Measurements from ENCODE around the gene CDH11.

CDH11 gene

GRCh38 chr16:64997121-64997520 lies 124.7 kb downstream of the CDH11 start:
- no peaks in the 10 kb centered on the region for H3K27me3 ChIP-seq (ENCODE audit: insufficient read depth, low read length)
- H3K36me3 ChIP-seq (ENCODE audit: insufficient read depth, low read length), result no peaks in the 10 kb centered on the region
- no peaks in the 10 kb centered on the region for H3K9me3 ChIP-seq (ENCODE audit: low read length)
- no peak overlapping the region for H2AFZ ChIP-seq (ENCODE audit: low read depth, low read length)
- no peaks in the 10 kb centered on the region for H3K4me1 ChIP-seq (ENCODE audit: insufficient read depth, low read length)
- no peak overlapping the region for H3K4me3 ChIP-seq (ENCODE audit: low read length)

GRCh38 chr16:64996641-64997040 lies 125.2 kb downstream of the CDH11 start:
- H3K9me3 ChIP-seq (ENCODE audit: low read length), result no peaks in the 10 kb centered on the region
- H3K27me3 ChIP-seq (ENCODE audit: insufficient read depth, low read length), result no peaks in the 10 kb centered on the region
- no peaks in the 10 kb centered on the region for H3K4me1 ChIP-seq (ENCODE audit: insufficient read depth, low read length)
- H3K36me3 ChIP-seq (ENCODE audit: insufficient read depth, low read length), result no peaks in the 10 kb centered on the region
- H2AFZ ChIP-seq (ENCODE audit: low read depth, low read length), result no peak overlapping the region
- no peak overlapping the region for H3K4me3 ChIP-seq (ENCODE audit: low read length)

GRCh38 chr16:64993464-64993863 lies 128.4 kb downstream of the CDH11 start:
- Histone ChIP-seq H3K4me1 (ENCODE audit: insufficient read depth, low read length) (peaks cover 9% of the 10 kb centered on the region), H3K9me3 (ENCODE audit: low read length) (no peaks in the 10 kb centered on the region), H3K36me3 (ENCODE audit: insufficient read depth, low read length) (no peaks in the 10 kb centered on the region), H3K4me3 (ENCODE audit: low read length) (no peak overlapping the region), H2AFZ (ENCODE audit: low read depth, low read length) (no peak overlapping the region), H3K27me3 (ENCODE audit: insufficient read depth, low read length) (no peaks in the 10 kb centered on the region)

GRCh38 chr16:64991001-64991400 lies 130.9 kb downstream of the CDH11 start:
- H3K4me3 ChIP-seq (ENCODE audit: low read length), result no peak overlapping the region
- peaks cover 9% of the 10 kb centered on the region for H3K4me1 ChIP-seq (ENCODE audit: insufficient read depth, low read length)

GRCh38 chr16:64990101-64990500 lies 131.8 kb downstream of the CDH11 start:
- Histone ChIP-seq H3K4me3 (ENCODE audit: low read length) (no peak overlapping the region), H3K9me3 (ENCODE audit: low read length) (no peaks in the 10 kb centered on the region), H2AFZ (ENCODE audit: low read depth, low read length) (no peak overlapping the region), H3K4me1 (ENCODE audit: insufficient read depth, low read length) (peaks cover 9% of the 10 kb centered on the region), H3K27me3 (ENCODE audit: insufficient read depth, low read length) (no peaks in the 10 kb centered on the region), H3K36me3 (ENCODE audit: insufficient read depth, low read length) (no peaks in the 10 kb centered on the region)

More at GRCh38 chr16:64991001-64991400, 130.9 kb downstream of the CDH11 start:
- Histone ChIP-seq H3K27me3 (ENCODE audit: insufficient read depth, low read length) (no peaks in the 10 kb centered on the region), H2AFZ (ENCODE audit: low read depth, low read length) (no peak overlapping the region), H3K36me3 (ENCODE audit: insufficient read depth, low read length) (no peaks in the 10 kb centered on the region), H3K9me3 (ENCODE audit: low read length) (no peaks in the 10 kb centered on the region)

- no peaks in the 10 kb centered on the region for H3K36me3 ChIP-seq (ENCODE audit: insufficient read depth, low read length)
- H3K27me3 ChIP-seq (ENCODE audit: insufficient read depth, low read length), result no peaks in the 10 kb centered on the region
- H3K4me3 ChIP-seq (ENCODE audit: low read length), result no peak overlapping the region
- no peaks in the 10 kb centered on the region for H3K9me3 ChIP-seq (ENCODE audit: low read length)
- H3K4me1 ChIP-seq (ENCODE audit: insufficient read depth, low read length), result peaks cover 9% of the 10 kb centered on the region
- H2AFZ ChIP-seq (ENCODE audit: low read depth, low read length), result no peak overlapping the region
Observed at GRCh38 chr16:64989050-64989449, 132.8 kb downstream of the CDH11 start.

- Histone ChIP-seq H3K9me3 (ENCODE audit: low read length) (no peaks in the 10 kb centered on the region), H3K4me1 (ENCODE audit: insufficient read depth, low read length) (no peaks in the 10 kb centered on the region), H3K4me3 (ENCODE audit: low read length) (no peak overlapping the region), H3K27me3 (ENCODE audit: insufficient read depth, low read length) (no peaks in the 10 kb centered on the region), H3K36me3 (ENCODE audit: insufficient read depth, low read length) (no peaks in the 10 kb centered on the region), H2AFZ (ENCODE audit: low read depth, low read length) (no peak overlapping the region)
Observed at GRCh38 chr16:64983963-64984362, 137.9 kb downstream of the CDH11 start.

- H3K9me3 ChIP-seq (ENCODE audit: low read length), result no peaks in the 10 kb centered on the region
- H3K4me3 ChIP-seq (ENCODE audit: low read length), result no peak overlapping the region
- H3K36me3 ChIP-seq (ENCODE audit: insufficient read depth, low read length), result no peaks in the 10 kb centered on the region
- H3K27me3 ChIP-seq (ENCODE audit: insufficient read depth, low read length), result no peaks in the 10 kb centered on the region
- H2AFZ ChIP-seq (ENCODE audit: low read depth, low read length), result no peak overlapping the region
- no peaks in the 10 kb centered on the region for H3K4me1 ChIP-seq (ENCODE audit: insufficient read depth, low read length)
Observed at GRCh38 chr16:64983231-64983630, 138.6 kb downstream of the CDH11 start.

GRCh38 chr16:64982581-64982980 lies 139.3 kb downstream of the CDH11 start:
- H3K36me3 ChIP-seq (ENCODE audit: insufficient read depth, low read length), result no peaks in the 10 kb centered on the region
- H3K4me3 ChIP-seq (ENCODE audit: low read length), result no peak overlapping the region
- H3K9me3 ChIP-seq (ENCODE audit: low read length), result no peaks in the 10 kb centered on the region
- no peak overlapping the region for H2AFZ ChIP-seq (ENCODE audit: low read depth, low read length)
- H3K4me1 ChIP-seq (ENCODE audit: insufficient read depth, low read length), result no peaks in the 10 kb centered on the region
- no peaks in the 10 kb centered on the region for H3K27me3 ChIP-seq (ENCODE audit: insufficient read depth, low read length)

- Histone ChIP-seq H3K4me1 (ENCODE audit: insufficient read depth, low read length) (no peaks in the 10 kb centered on the region), H3K4me3 (ENCODE audit: low read length) (no peak overlapping the region), H3K36me3 (ENCODE audit: insufficient read depth, low read length) (no peaks in the 10 kb centered on the region), H3K9me3 (ENCODE audit: low read length) (no peaks in the 10 kb centered on the region), H3K27me3 (ENCODE audit: insufficient read depth, low read length) (no peaks in the 10 kb centered on the region), H2AFZ (ENCODE audit: low read depth, low read length) (no peak overlapping the region)
Observed at GRCh38 chr16:64981568-64982281, 140.1 kb downstream of the CDH11 start.

- no peak overlapping the region for H3K4me3 ChIP-seq (ENCODE audit: low read length)
- H3K4me1 ChIP-seq (ENCODE audit: insufficient read depth, low read length), result no peaks in the 10 kb centered on the region
Observed at GRCh38 chr16:64977206-64977920, 144.5 kb downstream of the CDH11 start.

GRCh38 chr16:64975821-64976220 lies 146.0 kb downstream of the CDH11 start:
- Histone ChIP-seq H3K9me3 (ENCODE audit: low read length) (no peaks in the 10 kb centered on the region), H3K4me1 (ENCODE audit: insufficient read depth, low read length) (no peaks in the 10 kb centered on the region), H3K27me3 (ENCODE audit: insufficient read depth, low read length) (no peaks in the 10 kb centered on the region), H2AFZ (ENCODE audit: low read depth, low read length) (no peak overlapping the region), H3K36me3 (ENCODE audit: insufficient read depth, low read length) (no peaks in the 10 kb centered on the region), H3K4me3 (ENCODE audit: low read length) (no peak overlapping the region)

More at GRCh38 chr16:64977206-64977920, 144.5 kb downstream of the CDH11 start:
- no peaks in the 10 kb centered on the region for H3K27me3 ChIP-seq (ENCODE audit: insufficient read depth, low read length)
- H3K9me3 ChIP-seq (ENCODE audit: low read length), result no peaks in the 10 kb centered on the region
- H3K36me3 ChIP-seq (ENCODE audit: insufficient read depth, low read length), result no peaks in the 10 kb centered on the region
- H2AFZ ChIP-seq (ENCODE audit: low read depth, low read length), result no peak overlapping the region

GRCh38 chr16:64974381-64974780 lies 147.5 kb downstream of the CDH11 start:
- Histone ChIP-seq H3K4me3 (ENCODE audit: low read length) (no peak overlapping the region), H3K36me3 (ENCODE audit: insufficient read depth, low read length) (no peaks in the 10 kb centered on the region), H3K4me1 (ENCODE audit: insufficient read depth, low read length) (no peaks in the 10 kb centered on the region), H3K27me3 (ENCODE audit: insufficient read depth, low read length) (no peaks in the 10 kb centered on the region), H2AFZ (ENCODE audit: low read depth, low read length) (no peak overlapping the region), H3K9me3 (ENCODE audit: low read length) (no peaks in the 10 kb centered on the region)
